ENCODE data around the gene PHACTR1.

Gene PHACTR1

DNA sequence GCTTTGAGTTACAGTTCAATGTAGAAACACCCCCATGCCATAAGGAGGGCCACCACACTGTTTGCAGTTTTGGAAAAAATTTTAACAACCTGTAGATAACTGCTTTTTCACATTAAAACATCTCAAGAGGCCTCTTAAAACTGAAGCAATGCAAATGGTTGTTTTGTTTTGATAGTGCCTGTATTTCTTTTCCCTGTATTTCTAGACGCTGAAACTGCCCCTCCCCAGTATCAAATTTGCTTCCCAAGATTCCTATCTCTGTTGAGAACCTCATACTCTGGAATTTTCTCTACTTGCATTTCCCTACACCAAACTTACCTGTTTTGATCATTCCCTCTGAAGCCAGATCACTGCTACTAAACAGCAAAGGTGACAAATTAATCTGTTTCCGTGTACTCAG is 98.5 kb downstream of the PHACTR1 start:
- Histone ChIP-seq H3K9me3 (ENCODE audit: control insufficient read depth, low read length) (no peaks in the 10 kb centered on the region), H2AFZ (no peak overlapping the region), H3K4me2 (ENCODE audit: low read length) (no peak overlapping the region), H3K4me1 (no peaks in the 10 kb centered on the region), H3K9ac (no peak overlapping the region), H3K4me3 (ENCODE audit: low read depth, low read length) (no peak overlapping the region), H3K27ac (no peak overlapping the region), H3K36me3 (ENCODE audit: control insufficient read depth, insufficient read depth, low read length) (no peaks in the 10 kb centered on the region), H3K27me3 (ENCODE audit: control insufficient read depth, insufficient read depth, low read length) (no peaks in the 10 kb centered on the region), H3K79me2 (no peaks in the 10 kb centered on the region)
- TF ChIP-seq CTCF (IDR thresholded peaks at IDR 0.05) = no peak

DNA sequence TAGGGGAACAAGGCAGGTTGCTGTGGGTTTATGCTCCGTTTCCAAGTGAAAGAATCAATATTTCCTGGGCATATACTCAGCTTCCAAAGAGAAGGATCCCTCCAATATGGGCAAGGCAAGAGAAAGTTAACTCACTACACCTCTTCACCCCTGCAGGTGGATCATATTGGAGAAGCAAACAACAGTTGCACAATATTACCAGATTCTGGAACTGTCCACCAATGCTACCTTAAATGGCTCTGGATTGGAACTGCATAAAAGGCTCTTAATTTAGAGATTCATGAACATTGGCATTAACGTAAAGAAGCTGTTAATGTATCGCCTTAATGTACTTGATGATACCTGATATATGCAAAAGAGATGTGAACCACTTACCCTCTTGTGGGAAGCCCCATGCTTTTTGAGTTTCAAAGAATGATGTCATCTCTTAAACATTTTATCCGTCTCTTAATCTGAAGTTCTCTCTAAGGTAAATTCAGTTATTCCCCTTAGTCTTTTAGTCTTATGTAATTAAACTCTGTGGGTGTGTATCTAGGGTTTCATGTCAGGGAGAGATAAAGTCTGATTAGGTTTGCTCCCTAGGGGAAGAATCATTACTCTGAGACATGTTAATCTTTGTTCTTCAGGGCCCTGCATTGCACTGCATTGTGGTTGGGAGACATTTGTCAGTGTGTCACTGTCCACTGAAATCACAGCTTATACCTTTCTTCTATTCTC is 99.5 kb downstream of the PHACTR1 start:
- H3K4me2 ChIP-seq (ENCODE audit: low read length) = no peak overlapping the region
- no peaks in the 10 kb centered on the region for H3K79me2 ChIP-seq
- no peak overlapping the region for H2AFZ ChIP-seq
- no peaks in the 10 kb centered on the region for H3K4me1 ChIP-seq
- TF ChIP-seq CTCF (IDR thresholded peaks at IDR 0.05) = no peak
- H3K4me3 ChIP-seq (ENCODE audit: low read depth, low read length) = no peak overlapping the region
- H3K9me3 ChIP-seq (ENCODE audit: control insufficient read depth, low read length) = no peaks in the 10 kb centered on the region
- H3K27ac ChIP-seq = no peak overlapping the region
- H3K36me3 ChIP-seq (ENCODE audit: control insufficient read depth, insufficient read depth, low read length) = no peaks in the 10 kb centered on the region
- H3K9ac ChIP-seq = no peak overlapping the region
- no peaks in the 10 kb centered on the region for H3K27me3 ChIP-seq (ENCODE audit: control insufficient read depth, insufficient read depth, low read length)

GRCh38 chr6:12818324-12818723 is 101.8 kb downstream of the PHACTR1 start:
- Histone ChIP-seq H3K4me3 (ENCODE audit: low read depth, low read length) (no peak overlapping the region), H2AFZ (no peak overlapping the region), H3K27me3 (ENCODE audit: control insufficient read depth, insufficient read depth, low read length) (no peaks in the 10 kb centered on the region), H3K9me3 (ENCODE audit: control insufficient read depth, low read length) (no peaks in the 10 kb centered on the region), H3K36me3 (ENCODE audit: control insufficient read depth, insufficient read depth, low read length) (no peaks in the 10 kb centered on the region), H3K4me2 (ENCODE audit: low read length) (no peak overlapping the region), H3K9ac (no peak overlapping the region), H3K27ac (no peak overlapping the region), H3K79me2 (no peaks in the 10 kb centered on the region), H3K4me1 (no peaks in the 10 kb centered on the region)
- no peak for TF ChIP-seq CTCF (IDR thresholded peaks at IDR 0.05)

DNA sequence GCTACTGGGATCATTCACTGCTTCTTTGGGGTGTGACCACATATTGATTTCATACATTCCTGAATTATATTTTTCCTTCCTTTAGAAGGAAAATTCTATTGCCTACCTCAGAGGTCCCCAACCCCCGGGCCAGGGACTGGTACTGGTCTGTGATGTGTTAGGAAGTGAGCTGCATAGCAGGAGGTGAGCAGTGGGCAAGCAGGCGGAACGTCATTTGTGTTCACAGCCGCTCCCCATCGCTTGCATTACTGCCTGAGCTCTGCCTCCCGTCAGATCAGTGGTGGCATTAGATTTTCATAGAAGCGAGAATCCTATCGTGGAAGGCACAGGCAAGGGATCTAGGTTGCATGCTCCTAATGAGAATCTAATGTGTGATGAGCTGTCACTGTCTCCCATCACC is 107.3 kb downstream of the PHACTR1 start:
- Histone ChIP-seq H3K27ac (no peak overlapping the region), H3K36me3 (ENCODE audit: control insufficient read depth, insufficient read depth, low read length) (no peaks in the 10 kb centered on the region), H3K9me3 (ENCODE audit: control insufficient read depth, low read length) (no peaks in the 10 kb centered on the region), H3K4me1 (no peaks in the 10 kb centered on the region), H2AFZ (no peak overlapping the region), H3K27me3 (ENCODE audit: control insufficient read depth, insufficient read depth, low read length) (no peaks in the 10 kb centered on the region), H3K4me2 (ENCODE audit: low read length) (no peak overlapping the region), H3K79me2 (no peaks in the 10 kb centered on the region), H3K4me3 (ENCODE audit: low read depth, low read length) (no peak overlapping the region), H3K9ac (no peak overlapping the region)
- no peak for TF ChIP-seq CTCF (IDR thresholded peaks at IDR 0.05)

DNA sequence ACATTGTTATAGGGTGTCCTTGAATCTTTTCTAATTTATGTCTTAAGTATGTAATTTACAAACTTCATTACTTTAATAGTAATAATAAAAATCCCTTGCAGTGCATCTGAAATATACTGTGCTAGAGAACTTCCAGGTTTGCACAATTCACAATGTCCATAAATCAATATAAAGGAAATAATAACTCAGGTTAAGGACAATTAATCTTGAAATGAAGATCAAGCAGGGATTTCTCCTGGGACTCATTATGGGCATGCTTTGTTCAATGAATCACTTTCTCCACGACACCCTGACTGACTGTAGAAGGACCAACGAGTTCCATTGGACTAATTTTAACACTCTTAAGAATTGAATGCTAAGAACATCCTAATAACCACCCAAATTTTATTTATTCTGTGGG is 110.0 kb downstream of the PHACTR1 start:
- Histone ChIP-seq H3K9ac (no peak overlapping the region), H3K79me2 (no peaks in the 10 kb centered on the region), H3K4me3 (ENCODE audit: low read depth, low read length) (no peak overlapping the region), H3K4me2 (ENCODE audit: low read length) (no peak overlapping the region), H3K36me3 (ENCODE audit: control insufficient read depth, insufficient read depth, low read length) (no peaks in the 10 kb centered on the region), H3K27me3 (ENCODE audit: control insufficient read depth, insufficient read depth, low read length) (no peaks in the 10 kb centered on the region), H3K9me3 (ENCODE audit: control insufficient read depth, low read length) (no peaks in the 10 kb centered on the region), H3K4me1 (no peaks in the 10 kb centered on the region), H3K27ac (no peak overlapping the region), H2AFZ (no peak overlapping the region)
- TF ChIP-seq CTCF (IDR thresholded peaks at IDR 0.05) = no peak
